HepG2 (cell line): ENCODE results near the gene SAMD10. TPM values are rescaled to one million over a fixed set of nuclear protein-coding genes. Genes with fewer than 3 reads are reported as not detected.

Experiments used
- HMG20A ChIP-seq: IDR thresholded peaks from 2 replicates; pipeline ENCODE4 v1.6.1; 2016; ENCODE audit warnings: borderline replicate concordance
- KLF13 ChIP-seq: sonication (generic); formaldehyde crosslinking; IDR thresholded peaks from 2 replicates; pipeline ENCODE4 v1.4.0; 2020; ENCODE audit warnings: mild to moderate bottlenecking, missing genetic modification reagents
- MIER3 ChIP-seq: IDR thresholded peaks from 2 replicates; pipeline ENCODE4 v1.6.1; 2016; ENCODE audit warnings: missing compliant biosample characterization, borderline replicate concordance
- PAF1 ChIP-seq: IDR thresholded peaks from 2 replicates; pipeline ENCODE4 v1.6.1; 2016; ENCODE audit warnings: missing genetic modification reagents, missing compliant biosample characterization
- PITX1 ChIP-seq: sonication (generic); formaldehyde crosslinking; IDR thresholded peaks from 2 replicates; pipeline ENCODE4 v1.5.1; 2020; ENCODE audit warnings: mild to moderate bottlenecking, missing genetic modification reagents
- RNF2 ChIP-seq: fragments of 450-650 bp; conservative IDR thresholded peaks from 2 replicates; pipeline ENCODE4 v1.6.1; 2016; ENCODE audit warnings: low read depth
- STAT5B ChIP-seq: sonication (generic); formaldehyde crosslinking; IDR thresholded peaks from 2 replicates; pipeline ENCODE4 v1.4.0; 2020; ENCODE audit warnings: missing genetic modification reagents
- TEAD3 ChIP-seq: optimal IDR thresholded peaks from 2 replicates; pipeline ENCODE3; 2016; ENCODE audit warnings: borderline replicate concordance
- ZFP41 ChIP-seq: sonication (generic); formaldehyde crosslinking; IDR thresholded peaks from 2 replicates; pipeline ENCODE4 v1.4.0; 2020; ENCODE audit warnings: mild to moderate bottlenecking, missing genetic modification reagents, borderline replicate concordance
- ZNF121 ChIP-seq: sonication (generic); formaldehyde crosslinking; IDR thresholded peaks from 2 replicates; pipeline ENCODE4 v1.5.0; 2020; ENCODE audit warnings: mild to moderate bottlenecking, missing genetic modification reagents
- ZNF124 ChIP-seq: sonication (generic); formaldehyde crosslinking; IDR thresholded peaks from 2 replicates; pipeline ENCODE4 v1.4.0; 2020; ENCODE audit warnings: missing genetic modification reagents
- ZNF333 ChIP-seq: sonication (generic); formaldehyde crosslinking; IDR thresholded peaks from 2 replicates; pipeline ENCODE4 v1.4.0; 2020; ENCODE audit warnings: mild to moderate bottlenecking, missing genetic modification reagents, borderline replicate concordance
- ZNF530 ChIP-seq: sonication (generic); formaldehyde crosslinking; IDR thresholded peaks from 2 replicates; pipeline ENCODE4 v1.5.0; 2020; ENCODE audit warnings: low read depth, mild to moderate bottlenecking, missing genetic modification reagents
- ZNF790 ChIP-seq: sonication (generic); formaldehyde crosslinking; IDR thresholded peaks from 2 replicates; pipeline ENCODE4 v1.8.0; 2022; ENCODE audit warnings: missing genetic modification reagents, mild to moderate bottlenecking, borderline replicate concordance
- ZZZ3 ChIP-seq: sonication (generic); formaldehyde crosslinking; IDR thresholded peaks from 2 replicates; pipeline ENCODE4 v1.4.0; 2020; ENCODE audit warnings: missing genetic modification reagents, mild to moderate bottlenecking, borderline replicate concordance
- polyA plus RNA-seq, 8 experiments: library from polyadenylated mRNA; depleted of rRNA in 3 of 8; stranded (reverse) in 7 of 8; unstranded in 1 of 8; fragments of >200 nt; fragmentation: Illumina TruSeq in 4 of 8; extraction: Trizol in 4 of 8; gene quantifications; 2 replicates each; pipeline versions ENCODE4 v1.2.1 to v1.2.3, GENCODE V29; 2011 to 2016; ENCODE audit warnings: low read depth in 4 of 8, missing spikeins in 1 of 8, mixed read lengths in 1 of 8; ENCODE audit not compliant: insufficient read depth in 1 of 8
- total RNA-seq, 5 experiments: library from RNA; depleted of rRNA; stranded (reverse); fragments of >200 nt; fragmentation: Illumina TruSeq; extraction: Trizol; gene quantifications; 2 replicates each; pipeline ENCODE4 v1.2.3, GENCODE V29; 2016; ENCODE audit warnings: low read depth in 1 of 5
- TF ChIP-seq, protein P1 (sequence below): sonication (generic); formaldehyde crosslinking; IDR thresholded peaks from 2 replicates; pipeline ENCODE4 v1.4.0; 2020; ENCODE audit warnings: mild to moderate bottlenecking, missing genetic modification reagents
- TF ChIP-seq, protein P2 (sequence below): IDR thresholded peaks from 2 replicates; pipeline ENCODE4 v1.6.1; 2016; ENCODE audit warnings: mild to moderate bottlenecking, missing biosample characterization, missing genetic modification reagents
- TF ChIP-seq, protein P3 (sequence below): sonication (generic); formaldehyde crosslinking; IDR thresholded peaks from 2 replicates; pipeline ENCODE4 v1.5.0; 2020; ENCODE audit warnings: missing genetic modification reagents, mild to moderate bottlenecking, borderline replicate concordance
- TF ChIP-seq, protein P4 (sequence below): sonication (generic); formaldehyde crosslinking; IDR thresholded peaks from 2 replicates; pipeline ENCODE4 v1.4.0; 2020; ENCODE audit warnings: missing genetic modification reagents, borderline replicate concordance

The SAMD10 gene
- total and polyA plus RNA-seq, 2 of the 13 experiments (the other 11 are each of a cell fraction or from before 2014, with no cell fraction given): 6.1 to 11.0 TPM

DNA sequence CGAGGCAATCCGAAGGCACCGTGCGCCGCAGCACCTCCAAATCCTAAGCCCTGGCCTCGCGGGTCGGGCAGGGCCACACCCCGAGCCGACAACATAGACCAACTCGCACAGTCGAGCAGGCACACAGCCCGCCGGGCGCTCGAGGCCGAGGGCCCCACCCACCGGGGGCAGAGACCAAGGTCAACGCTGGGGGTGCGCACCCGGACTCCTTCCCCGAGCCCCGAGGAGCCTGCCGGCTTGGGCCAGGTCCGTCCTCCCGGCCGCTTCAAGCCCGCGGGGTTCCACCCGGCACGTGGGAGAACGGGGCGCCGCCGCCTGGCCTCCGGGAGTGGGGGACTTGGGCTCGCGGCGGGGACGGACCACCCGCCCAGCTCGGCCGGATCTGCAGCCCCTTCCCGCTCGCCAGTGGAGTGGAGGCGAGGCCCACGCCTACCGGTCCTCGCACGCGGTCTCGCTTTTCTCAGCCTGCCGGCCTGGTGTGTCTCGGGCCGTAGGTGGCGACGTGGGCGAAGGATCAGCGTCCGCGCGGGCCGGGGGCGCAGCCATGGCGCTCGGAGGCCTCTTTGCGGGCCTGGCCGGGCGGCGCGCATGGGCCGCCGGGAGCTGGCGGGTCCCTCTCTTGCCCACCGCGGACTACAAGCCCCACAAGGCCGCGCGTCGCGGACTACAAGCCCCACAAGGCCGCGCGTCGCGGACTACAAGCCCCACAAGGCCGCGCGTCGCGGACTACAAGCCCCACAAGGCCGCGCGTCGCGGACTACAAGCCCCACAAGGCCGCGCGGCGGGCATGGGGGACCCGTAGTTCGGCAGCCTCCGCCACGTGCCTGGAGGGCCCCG, 23.4 kb downstream of the SAMD10 start, which contains the start of gene UCKL1 (continued):
- TF ChIP-seq, protein P1, sequence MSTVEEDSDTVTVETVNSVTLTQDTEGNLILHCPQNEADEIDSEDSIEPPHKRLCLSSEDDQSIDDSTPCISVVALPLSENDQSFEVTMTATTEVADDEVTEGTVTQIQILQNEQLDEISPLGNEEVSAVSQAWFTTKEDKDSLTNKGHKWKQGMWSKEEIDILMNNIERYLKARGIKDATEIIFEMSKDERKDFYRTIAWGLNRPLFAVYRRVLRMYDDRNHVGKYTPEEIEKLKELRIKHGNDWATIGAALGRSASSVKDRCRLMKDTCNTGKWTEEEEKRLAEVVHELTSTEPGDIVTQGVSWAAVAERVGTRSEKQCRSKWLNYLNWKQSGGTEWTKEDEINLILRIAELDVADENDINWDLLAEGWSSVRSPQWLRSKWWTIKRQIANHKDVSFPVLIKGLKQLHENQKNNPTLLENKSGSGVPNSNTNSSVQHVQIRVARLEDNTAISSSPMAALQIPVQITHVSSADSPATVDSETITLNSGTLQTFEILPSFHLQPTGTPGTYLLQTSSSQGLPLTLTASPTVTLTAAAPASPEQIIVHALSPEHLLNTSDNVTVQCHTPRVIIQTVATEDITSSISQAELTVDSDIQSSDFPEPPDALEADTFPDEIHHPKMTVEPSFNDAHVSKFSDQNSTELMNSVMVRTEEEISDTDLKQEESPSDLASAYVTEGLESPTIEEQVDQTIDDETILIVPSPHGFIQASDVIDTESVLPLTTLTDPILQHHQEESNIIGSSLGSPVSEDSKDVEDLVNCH (CRISPR knock-in tag): peak; percentile 94
- TF ChIP-seq ZFP41 (CRISPR knock-in tag) (peak; percentile 99; the same call in 1 of the 2 replicates), MIER3 (CRISPR knock-in tag) (peak; percentile 87; the same call in 1 of the 2 replicates), ZNF124 (CRISPR knock-in tag) (peak; percentile 93), ZNF790 (CRISPR knock-in tag) (peak; percentile 97), PITX1 (peak; percentile 86), PAF1 (CRISPR knock-in tag) (peak; percentile 94), ZNF121 (CRISPR knock-in tag) (peak; percentile 30), ZNF333 (peak; percentile 100), KLF13 (peak; percentile 93; the same call in 1 of the 2 replicates), ZNF530 (CRISPR knock-in tag) (peak; percentile 92), STAT5B (CRISPR knock-in tag) (peak; percentile 68; the same call in 1 of the 2 replicates), HMG20A (CRISPR knock-in tag) (peak; percentile 48), RNF2 (peak; percentile 89), TEAD3 (peak; percentile 67), ZZZ3 (CRISPR knock-in tag) (peak; percentile 99)
- TF ChIP-seq, protein P2, sequence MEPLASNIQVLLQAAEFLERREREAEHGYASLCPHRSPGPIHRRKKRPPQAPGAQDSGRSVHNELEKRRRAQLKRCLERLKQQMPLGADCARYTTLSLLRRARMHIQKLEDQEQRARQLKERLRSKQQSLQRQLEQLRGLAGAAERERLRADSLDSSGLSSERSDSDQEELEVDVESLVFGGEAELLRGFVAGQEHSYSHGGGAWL (CRISPR knock-in tag): peak; percentile 99
- TF ChIP-seq, protein P3, sequence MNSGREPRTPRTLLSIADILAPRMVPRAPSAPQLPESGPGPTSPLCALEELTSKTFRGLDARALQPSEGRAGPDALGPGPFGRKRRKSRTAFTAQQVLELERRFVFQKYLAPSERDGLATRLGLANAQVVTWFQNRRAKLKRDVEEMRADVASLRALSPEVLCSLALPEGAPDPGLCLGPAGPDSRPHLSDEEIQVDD: peak; percentile 98
- TF ChIP-seq, protein P4, sequence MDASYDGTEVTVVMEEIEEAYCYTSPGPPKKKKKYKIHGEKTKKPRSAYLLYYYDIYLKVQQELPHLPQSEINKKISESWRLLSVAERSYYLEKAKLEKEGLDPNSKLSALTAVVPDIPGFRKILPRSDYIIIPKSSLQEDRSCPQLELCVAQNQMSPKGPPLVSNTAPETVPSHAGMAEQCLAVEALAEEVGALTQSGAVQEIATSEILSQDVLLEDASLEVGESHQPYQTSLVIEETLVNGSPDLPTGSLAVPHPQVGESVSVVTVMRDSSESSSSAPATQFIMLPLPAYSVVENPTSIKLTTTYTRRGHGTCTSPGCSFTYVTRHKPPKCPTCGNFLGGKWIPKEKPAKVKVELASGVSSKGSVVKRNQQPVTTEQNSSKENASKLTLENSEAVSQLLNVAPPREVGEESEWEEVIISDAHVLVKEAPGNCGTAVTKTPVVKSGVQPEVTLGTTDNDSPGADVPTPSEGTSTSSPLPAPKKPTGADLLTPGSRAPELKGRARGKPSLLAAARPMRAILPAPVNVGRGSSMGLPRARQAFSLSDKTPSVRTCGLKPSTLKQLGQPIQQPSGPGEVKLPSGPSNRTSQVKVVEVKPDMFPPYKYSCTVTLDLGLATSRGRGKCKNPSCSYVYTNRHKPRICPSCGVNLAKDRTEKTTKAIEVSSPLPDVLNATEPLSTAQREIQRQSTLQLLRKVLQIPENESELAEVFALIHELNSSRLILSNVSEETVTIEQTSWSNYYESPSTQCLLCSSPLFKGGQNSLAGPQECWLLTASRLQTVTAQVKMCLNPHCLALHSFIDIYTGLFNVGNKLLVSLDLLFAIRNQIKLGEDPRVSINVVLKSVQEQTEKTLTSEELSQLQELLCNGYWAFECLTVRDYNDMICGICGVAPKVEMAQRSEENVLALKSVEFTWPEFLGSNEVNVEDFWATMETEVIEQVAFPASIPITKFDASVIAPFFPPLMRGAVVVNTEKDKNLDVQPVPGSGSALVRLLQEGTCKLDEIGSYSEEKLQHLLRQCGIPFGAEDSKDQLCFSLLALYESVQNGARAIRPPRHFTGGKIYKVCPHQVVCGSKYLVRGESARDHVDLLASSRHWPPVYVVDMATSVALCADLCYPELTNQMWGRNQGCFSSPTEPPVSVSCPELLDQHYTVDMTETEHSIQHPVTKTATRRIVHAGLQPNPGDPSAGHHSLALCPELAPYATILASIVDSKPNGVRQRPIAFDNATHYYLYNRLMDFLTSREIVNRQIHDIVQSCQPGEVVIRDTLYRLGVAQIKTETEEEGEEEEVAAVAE (CRISPR knock-in tag): peak; percentile 91; the same call in 1 of the 2 replicates
